NOMO-1 treated with DMSO at 0.1 percent for 48 hours (cell line): ENCODE measurements around the gene GARIN5B.

ENCODE experiments used
- DNase-seq: peaks from one replicate; lab custom pipeline; 2025; ENCODE audit not compliant: unreplicated experiment; lab: John Stamatoyannopoulos, UW

The GARIN5B gene

DNA sequence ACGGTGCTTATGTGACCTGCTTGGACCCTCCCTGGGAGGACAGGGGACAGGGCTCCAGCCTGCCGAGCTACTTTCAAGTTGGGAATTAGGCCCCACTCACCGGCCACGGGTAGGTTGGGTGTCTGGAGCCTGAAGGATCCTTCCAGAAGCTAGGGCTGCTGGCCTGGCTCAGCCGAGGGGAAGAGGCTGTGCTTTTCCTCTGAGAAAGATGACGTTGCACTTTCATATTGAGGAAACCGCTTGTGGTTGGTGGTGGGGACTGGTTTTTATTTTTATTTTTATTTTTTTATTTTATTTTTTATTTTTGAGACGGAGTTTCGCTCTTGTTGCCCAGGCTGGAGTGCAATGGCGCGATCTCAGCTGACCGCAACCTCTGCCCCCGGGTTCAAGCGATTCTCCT, 37.9 kb downstream of the GARIN5B start, which contains the start of gene TMEM150B:
TMEM150B (minus strand) TSS at position 170 of the 400 bp plus-strand sequence. CDS start 4,305 bp downstream, outside the sequence.
- DNase-seq: peak; percentile 36

DNA sequence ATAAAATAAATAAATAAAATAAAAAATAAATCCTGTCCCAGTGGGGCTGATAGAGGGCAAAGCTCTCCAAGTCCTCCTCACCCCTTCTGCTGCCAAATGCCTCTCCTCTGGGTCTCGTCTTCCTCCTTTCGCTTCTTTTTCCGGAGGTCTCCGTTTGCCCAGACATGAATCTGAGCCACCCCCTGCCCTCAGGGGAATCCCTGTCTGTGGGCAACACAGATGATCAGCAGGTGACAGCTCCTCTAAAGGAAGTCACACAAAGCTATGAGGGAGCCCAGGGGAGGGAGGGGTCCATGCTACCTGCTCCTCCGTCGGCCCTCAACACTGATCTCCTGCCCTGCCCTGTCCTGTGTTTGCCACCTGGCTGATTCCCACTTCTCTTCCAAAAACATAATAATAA, 38.4 kb downstream of the GARIN5B start:
- DNase-seq: no peak

DNA sequence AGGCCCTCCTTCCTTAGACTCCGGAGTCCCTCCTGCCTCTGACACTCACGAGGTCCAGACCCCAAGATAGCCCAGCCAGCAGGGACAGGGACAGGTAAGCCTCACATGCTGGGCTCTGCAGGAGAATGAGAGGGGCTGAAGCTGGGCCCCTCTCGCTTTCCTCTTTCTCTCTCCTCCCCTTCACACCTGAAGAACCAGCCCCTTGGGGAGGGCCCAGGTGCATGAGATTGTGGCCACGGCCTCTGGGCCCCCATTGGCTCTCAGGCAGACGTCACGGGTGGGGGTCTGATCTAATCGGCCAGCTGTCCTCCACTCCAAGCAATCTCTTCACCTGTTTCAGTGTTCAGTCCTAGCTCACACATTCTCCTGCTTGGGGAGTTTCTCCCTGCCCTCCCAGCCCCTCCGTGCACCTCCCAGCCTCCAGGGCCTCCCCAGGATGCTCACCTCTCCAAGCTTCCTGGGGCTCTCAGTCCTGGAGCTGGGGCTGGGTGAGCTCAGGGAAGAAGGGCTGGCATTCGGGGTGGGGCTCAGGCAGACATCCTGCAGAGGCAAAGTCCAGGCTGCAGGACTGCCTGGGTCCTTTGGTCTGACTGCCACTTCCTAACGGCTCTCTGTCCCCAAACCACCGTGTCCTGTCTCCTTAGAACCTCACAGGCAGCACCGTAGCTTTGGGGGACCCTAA, 40.7 kb downstream of the GARIN5B start:
- DNase-seq: no peak

DNA sequence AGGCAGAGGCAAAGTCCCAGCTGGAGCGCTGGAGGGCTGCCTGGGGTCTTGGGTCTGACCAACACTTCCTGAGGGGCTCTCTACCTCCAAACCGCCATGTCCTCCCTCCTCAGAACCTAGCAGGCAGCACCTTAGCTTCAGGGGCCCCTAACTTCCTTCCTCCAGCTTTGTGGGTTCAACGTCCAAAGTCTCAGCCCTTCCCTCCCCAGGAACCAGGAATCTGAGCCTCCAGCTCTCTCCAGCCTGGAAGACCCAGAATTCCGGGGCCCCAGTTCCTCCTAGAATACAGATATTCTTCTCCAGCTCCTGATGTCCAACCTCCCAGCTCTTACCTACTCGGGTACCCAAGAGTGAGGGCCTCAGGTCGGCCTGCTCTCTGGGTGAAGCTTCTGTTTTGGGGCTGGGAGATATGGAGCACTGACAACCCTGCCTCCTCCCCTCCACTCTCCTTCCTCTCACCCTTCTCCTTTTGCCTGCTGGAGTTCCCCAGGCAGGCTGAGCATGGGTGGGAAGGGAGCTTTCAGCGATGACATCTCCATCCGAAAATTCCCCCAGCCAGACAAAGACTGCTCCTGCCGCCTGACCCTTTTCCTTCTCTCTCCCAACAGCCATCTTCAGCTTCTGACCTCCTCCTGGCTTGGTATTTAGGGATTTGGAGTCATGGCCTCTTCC, 41.5 kb downstream of the GARIN5B start:
- no peak for DNase-seq

DNA sequence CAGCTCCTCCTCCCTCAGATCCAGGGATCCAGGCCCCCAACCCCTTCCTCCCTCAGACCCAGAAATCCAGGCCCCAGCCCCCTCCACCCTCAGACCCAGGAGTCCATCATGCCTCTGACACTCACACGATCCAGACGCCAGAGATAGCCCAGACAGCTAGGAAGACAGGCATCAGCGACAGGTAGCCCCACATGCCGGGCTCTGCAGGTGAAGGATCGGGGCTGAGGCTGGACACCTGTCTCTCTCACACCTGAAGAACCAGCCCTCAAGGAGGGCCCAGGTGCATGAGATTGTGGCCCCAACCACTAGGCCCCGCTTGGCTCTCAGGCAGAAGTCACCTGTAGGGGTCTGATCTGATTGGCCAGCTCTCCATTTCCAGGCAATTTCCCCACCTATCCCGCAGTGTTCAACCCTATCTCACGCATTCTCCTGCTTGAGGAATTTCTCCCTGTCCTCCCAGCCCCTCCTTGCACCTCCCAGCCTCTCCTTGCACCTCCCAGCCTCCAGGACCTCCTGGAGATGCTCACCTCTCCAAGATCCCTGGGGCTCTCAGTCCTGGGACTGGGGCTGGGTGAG, 42.1 kb downstream of the GARIN5B start:
- no peak for DNase-seq

DNA sequence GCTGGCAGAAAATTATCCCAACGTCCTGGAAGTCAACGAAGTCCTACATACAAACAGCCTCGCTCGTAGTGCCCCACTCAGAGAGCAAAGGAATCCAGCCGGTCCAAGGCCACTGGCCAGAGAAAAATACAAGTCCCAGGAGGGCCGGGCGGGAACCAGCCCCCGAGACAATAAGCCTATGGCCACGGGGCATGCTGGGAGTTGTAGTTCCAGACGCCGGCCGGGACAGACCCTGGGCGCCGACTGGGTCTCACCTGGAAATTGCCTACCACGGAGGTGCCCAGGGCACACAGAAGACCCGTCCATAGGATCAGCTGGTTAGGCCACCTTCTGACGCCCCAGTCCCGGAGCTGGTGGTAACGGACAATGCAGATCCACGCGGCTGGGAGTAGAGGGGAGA, 43.3 kb downstream of the GARIN5B start:
- DNase-seq: no peak

DNA sequence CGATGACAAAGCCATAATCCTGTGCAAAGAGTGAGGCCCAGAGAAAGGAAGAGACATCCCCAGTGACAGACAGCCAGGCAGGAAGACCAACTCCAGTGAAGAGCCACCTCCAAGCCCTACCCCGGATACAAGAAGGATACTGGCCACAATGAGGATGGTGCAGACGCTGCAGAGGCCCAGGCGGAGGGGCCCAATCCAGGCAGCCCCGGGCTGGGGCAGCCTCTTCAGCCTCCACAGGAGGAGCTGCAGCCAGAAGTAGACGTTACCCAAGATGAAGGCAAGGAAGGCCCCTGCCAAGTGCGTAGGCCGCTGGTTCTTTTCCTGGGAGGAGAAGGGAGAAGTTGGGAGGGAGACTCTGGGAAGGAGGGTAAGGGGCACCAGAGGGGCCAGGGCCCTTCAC, 46.4 kb downstream of the GARIN5B start:
- no peak for DNase-seq

DNA sequence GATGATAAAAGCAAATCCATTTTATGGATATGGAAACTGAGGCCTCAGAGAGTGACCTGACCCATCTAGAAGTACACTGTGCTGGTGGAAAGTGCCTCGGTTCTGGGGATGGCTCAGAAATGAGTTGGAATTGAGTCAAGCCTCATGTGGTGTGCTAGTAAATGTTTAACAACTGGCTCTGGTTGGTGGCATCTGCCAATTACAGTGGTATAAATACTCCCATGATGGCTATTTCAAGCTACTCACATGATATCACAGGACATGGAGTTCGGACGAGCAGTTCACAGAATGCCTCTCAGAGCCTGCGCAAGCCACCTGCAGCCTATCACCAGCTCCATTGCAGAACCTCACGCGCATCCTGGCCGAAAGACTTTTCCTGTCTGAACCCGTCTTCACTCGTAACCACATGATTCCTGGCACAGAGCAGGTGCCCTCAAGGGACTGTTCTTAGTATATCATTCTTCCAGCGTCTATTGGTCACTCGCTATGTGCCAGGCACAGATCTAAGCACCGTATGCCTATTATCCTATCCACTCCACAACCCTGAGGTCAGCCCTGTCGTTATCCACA, 47.0 kb downstream of the GARIN5B start:
- DNase-seq: no peak

DNA sequence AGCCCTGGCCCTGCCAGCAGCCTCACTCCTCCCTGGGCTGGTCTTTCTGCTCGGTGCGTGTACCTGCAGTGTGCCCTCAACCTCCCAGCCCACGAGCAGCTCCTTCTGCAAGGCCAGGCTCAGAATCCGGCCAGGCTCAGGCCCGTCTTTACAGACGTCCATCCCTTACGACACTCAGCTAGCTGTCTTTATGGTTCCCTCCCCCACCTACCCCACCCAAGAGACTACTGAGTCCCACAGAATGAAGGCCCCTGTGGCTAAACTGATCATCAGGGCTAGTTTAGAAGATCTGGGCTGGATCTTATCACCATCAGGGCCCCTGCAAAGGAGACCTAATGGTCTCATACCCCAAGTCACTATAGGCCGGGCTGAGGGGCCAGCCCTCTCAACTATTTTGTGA, 48.7 kb downstream of the GARIN5B start:
- no peak for DNase-seq

DNA sequence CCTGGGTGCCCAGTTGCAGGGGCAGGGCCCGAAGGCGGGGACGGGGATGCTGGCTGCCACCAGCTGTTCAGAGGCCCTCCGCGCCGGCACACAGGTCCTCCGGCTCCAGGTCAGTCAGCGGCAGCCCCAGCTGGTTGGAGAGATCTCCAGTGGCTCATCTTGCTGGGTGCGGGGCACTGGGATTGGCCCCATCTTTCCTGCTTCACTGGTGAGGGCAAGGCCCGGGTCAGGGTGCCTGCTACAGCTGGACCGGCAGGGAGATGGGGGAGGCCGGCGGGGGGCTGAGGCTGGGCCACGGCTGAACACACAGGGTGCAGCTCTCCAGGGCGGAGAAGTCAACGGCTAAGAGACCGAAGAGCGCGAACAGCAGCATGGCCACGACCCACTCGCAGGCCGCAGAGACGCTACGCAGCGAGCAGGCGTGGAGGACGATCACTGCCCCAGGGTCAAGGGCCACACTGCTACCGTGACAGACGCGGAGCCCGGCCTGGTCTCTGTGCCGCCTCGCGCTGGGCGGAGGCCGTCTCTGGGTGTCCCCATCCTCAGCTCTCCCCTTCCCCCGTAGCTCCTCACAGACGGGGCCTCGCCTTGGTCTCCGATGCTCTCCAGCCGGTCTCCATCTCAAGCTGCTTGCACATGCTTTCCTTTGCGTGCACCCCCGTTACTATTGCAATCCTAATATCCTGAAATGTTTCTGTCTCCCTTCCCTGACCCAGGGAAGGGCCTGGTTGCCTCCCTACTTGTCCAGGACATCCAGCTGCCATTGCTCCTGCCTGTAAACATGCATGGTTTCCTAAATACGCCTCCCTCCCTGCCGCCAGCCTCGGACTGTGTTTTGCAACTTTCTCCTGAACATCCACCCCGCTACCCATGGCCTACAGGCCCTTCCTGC, 50.2 kb downstream of the GARIN5B start:
- no peak for DNase-seq

DNA sequence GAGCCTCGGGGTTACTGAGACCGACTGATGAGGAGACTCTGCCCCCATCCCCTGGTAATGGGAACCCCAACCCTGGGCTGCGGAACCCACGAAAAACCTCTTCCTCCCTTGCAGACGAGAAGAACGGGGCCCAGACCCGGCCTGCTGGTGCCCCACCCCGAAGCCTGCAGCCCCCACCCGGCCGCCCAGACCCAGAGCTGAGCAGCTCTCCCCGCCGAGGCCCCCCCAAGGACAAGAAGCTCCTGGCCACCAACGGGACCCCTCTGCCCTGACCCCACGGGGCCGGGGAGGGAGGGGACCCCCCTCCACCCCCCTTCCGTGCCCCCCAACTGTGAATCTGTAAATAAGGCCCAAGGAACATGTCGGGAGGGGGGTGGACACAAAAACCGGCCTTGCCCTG, 51.3 kb downstream of the GARIN5B start:
- no peak for DNase-seq

DNA sequence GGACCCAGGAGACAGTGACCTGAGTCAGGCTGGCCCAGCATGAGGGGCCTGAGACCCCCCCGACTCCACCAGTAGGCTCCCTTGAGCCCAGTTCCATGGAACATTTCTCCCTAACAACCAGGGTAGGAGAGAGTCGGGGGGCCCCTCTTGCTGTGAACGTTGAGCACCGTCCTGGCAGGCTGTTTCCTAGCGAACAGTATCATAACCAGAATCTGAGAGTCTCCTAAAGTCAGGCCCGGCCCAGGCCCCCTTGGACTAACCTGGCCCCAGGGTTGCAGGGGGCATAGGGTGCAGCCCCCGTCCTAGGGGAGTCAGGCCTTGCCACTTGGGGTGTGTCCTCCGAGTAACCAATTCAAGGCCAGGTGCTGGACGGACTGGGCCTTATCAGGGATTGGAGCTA, 51.7 kb downstream of the GARIN5B start:
- no peak for DNase-seq

DNA sequence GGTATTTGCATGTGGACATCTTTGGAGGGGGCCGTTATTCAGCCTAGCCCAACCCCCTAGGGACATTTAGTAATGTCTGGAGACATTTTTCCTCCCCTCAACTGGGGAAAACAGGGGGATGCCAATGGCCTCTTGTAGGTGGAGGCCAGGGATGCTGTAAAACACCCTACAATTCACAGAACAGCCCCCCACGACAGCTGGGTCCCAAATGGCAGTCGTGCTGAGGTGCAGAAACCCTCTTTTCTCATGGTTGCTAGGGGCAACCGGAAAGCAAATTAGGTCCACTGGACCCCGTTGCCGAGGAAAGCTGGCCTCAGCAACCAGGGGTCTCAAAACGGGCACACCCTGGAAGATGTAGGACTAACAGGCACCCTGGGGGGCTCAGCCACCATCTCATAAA, 52.6 kb downstream of the GARIN5B start:
- DNase-seq: no peak

DNA sequence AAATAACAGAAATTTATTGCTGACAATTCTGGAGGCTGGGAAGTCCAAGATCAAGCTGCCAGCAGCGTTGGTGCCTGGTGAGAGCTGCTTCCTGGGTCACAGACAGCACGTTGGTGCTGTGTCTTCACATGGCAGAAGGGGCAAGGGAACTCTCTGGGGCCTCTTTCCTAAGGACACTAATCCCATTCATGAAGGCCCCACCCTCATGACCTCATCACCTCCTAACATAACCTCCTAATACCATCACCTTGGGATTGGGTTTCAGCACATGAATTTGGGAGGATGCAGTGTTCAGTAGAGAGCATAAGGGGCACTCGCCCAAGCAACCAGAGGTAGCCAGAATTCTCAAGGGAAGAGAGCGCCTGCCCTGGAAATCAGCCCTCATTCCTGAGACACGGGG, 53.6 kb downstream of the GARIN5B start:
- DNase-seq: no peak

DNA sequence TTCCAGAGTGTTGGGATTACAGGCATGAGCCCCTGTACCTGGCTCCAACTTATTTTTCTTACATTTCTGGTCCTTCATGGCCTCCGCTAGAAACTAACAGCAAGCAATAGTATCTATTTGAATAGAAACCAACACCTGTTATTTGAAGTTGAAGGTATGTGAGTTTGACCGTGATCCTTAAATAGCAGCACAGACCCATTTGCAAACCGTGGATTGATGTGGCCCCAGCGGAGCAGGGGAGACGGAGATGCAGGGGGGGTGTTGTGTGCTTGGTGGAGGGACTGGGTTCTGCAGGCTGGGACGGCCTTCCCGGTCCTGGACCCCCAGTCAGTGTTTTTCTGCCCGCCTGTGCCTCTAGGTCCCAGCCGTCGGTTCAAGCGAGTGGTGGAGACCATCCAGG, 54.8 kb downstream of the GARIN5B start:
- DNase-seq: no peak

DNA sequence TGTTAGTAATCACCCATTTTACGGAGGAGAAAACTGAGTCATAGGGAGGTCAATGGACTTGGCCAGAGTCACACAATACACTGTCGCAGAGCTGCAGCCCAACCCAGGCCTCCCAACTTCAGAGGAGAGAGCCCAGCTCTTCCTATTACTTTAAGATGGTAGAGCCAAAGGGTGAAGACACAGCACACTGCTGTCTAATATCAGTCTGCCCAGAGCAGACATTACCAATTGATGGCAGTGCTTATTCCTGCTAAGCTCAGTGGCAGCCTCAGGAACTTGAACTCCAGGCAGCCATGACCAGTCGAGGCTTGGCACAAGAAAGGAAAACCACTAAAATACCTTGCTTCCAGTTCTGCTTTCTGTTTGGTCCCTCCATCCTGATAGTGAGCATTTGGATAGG, 56.3 kb downstream of the GARIN5B start:
- DNase-seq: no peak

DNA sequence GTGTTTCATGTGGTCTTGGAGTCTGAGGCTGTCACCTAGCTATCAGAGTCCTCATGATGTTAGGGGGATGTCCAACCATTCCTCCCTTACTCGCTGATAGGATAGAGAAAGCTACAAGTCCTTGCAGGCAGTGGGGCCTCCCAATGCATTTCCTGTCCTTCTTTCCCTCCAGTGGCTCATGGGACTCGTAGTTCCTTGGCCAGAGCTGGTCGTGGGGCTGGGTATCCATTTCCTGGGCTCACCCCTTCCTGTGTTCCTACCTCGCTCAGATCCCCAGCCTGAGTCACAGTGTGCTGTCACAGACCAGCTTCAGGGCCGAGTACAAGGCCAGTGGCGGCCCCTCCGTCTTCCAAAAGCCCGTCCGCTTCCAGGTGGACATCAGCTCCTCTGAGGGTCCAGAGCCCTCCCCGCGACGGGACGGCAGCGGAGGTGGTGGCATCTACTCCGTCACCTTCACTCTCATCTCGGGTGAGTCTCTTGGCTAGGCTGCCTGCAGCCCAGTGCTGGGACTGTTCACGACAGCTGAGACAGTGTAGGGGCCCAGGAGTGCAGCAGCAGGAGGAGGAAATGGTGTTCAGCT, 57.0 kb downstream of the GARIN5B start:
- no peak for DNase-seq

DNA sequence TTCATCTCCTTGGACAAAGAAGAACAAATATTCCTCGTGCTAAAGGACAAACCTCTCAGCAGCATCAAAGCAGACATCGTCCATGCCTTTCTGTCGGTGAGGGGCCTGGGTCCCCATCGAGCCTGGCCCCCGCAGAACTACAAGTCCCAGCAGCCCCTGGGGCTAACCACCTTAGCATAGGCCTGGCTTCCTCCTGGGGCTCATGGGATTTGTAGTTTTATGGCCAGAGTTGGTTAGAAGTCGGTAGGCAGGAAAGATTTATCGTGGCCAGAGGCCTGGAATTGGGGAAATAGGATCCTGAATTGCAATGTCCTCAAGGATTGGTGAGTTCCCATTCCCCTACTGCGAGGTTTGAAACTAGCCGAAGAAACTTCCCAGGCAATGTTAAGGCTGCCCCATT, 57.6 kb downstream of the GARIN5B start:
- peak; percentile 39 for DNase-seq

DNA sequence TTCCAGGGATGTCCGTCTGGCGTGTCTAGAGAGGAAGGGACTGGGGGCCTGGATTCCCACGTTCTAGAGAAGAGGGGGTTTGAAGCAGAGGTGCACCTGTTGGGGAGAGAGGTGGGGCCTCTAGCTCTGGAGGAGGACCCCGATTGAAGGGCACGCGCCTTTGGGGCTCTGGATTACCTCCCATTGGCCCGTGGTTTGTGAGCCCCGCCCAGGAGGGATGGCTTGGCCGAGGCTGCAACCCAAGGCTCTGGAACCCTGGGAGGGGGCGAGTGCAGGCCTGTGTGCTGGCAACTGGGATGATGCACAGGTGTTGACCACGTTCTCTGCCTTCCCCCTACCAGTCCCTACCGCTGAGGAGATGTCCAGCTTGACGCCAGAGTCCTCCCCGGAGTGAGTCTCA, 58.1 kb downstream of the GARIN5B start:
- no peak for DNase-seq
